Activated T-cell treated with anti-CD3 and anti-CD28 coated beads for 1 hour (primary cell): ENCODE results near the gene PDE3A.

Experiments used
- DNase-seq: peaks from one replicate; pipeline ENCODE4 v3.0.0-alpha.2; 2020; ENCODE audit warnings: low read depth

Gene PDE3A

GRCh38 chr12:20458011-20458410, 89.7 kb downstream of the PDE3A start:
- DNase-seq: no peak

- no peak for DNase-seq
These were observed 91.6 kb downstream of the PDE3A start for GRCh38 chr12:20459920-20460319.

- DNase-seq: no peak
These were observed 92.6 kb downstream of the PDE3A start for GRCh38 chr12:20460956-20461355.

- no peak for DNase-seq
These were observed 95.7 kb downstream of the PDE3A start for GRCh38 chr12:20463913-20464524.

- DNase-seq: no peak
These were observed 101.0 kb downstream of the PDE3A start for GRCh38 chr12:20469300-20469699.

GRCh38 chr12:20469756-20470155, 101.4 kb downstream of the PDE3A start:
- no peak for DNase-seq

GRCh38 chr12:20472102-20472782, 103.9 kb downstream of the PDE3A start:
- no peak for DNase-seq

GRCh38 chr12:20473133-20473532, 104.8 kb downstream of the PDE3A start:
- DNase-seq: no peak

GRCh38 chr12:20474016-20474415, 105.7 kb downstream of the PDE3A start:
- no peak for DNase-seq

GRCh38 chr12:20474443-20474842, 106.1 kb downstream of the PDE3A start:
- no peak for DNase-seq

GRCh38 chr12:20475542-20475941, 107.2 kb downstream of the PDE3A start:
- DNase-seq: no peak

GRCh38 chr12:20476551-20476950, 108.2 kb downstream of the PDE3A start:
- DNase-seq: no peak

GRCh38 chr12:20477255-20477654, 108.9 kb downstream of the PDE3A start:
- no peak for DNase-seq

GRCh38 chr12:20477672-20478071, 109.3 kb downstream of the PDE3A start:
- DNase-seq: no peak

GRCh38 chr12:20482491-20483054, 114.2 kb downstream of the PDE3A start:
- DNase-seq: no peak

GRCh38 chr12:20483776-20484175, 115.4 kb downstream of the PDE3A start:
- DNase-seq: no peak

- no peak for DNase-seq
These were observed 117.9 kb downstream of the PDE3A start for GRCh38 chr12:20486233-20486632.

GRCh38 chr12:20487519-20487918, 119.2 kb downstream of the PDE3A start:
- no peak for DNase-seq

GRCh38 chr12:20489645-20490044, 121.3 kb downstream of the PDE3A start:
- no peak for DNase-seq

GRCh38 chr12:20490213-20490612, 121.9 kb downstream of the PDE3A start:
- DNase-seq: no peak

- no peak for DNase-seq
These were observed 123.0 kb downstream of the PDE3A start for GRCh38 chr12:20491290-20491689.

GRCh38 chr12:20492251-20492760, 124.0 kb downstream of the PDE3A start:
- no peak for DNase-seq

GRCh38 chr12:20493934-20494333, 125.6 kb downstream of the PDE3A start:
- no peak for DNase-seq
